ENCODE measurements around the gene SDF2L1. TPM values are rescaled to one million over a fixed set of nuclear protein-coding genes. Genes with fewer than 3 reads are reported as not detected.

Gene SDF2L1
- total and polyA plus RNA-seq, 9 of the 15 experiments (the other 6 are each of a cell fraction or from before 2014, with no cell fraction given), result 15.1 to 989 (median 124) TPM

DNA sequence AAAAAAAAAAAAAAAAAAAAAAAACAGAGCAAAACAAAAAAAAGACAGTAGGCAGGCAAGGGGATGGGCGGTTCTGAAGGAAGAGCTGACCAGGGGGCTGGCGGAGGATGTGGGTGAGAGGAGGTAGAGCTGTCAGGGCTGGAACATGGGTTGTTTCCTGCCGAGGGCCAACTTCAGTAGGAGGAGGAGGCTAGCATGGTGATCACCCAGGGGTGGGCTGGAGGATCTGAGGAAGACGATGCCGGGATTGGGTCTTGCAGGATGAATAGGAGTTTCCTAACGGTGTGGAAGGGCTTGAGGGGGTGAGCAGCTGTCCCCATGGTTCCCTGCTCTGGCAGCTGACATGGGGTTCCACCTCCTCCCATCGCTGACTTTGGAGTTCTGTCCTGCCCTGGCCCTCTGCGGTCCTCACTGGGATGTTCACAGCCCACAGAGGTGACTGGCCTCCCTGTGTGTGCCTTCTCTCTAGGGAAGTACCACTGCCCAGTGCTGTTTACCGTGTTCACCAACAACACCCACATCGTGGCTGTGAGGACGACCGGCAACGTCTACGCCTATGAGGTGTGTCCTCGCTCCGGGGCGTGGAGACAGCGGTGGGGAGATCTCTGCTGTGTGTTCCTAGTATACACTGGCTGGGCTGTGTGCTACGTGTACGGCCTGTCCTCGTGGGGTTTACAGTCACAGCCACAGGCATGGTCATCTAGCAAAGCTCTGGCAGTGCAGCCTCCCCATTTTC is 38.9 kb downstream of the SDF2L1 start (continued):
- TF ChIP-seq, protein P1, sequence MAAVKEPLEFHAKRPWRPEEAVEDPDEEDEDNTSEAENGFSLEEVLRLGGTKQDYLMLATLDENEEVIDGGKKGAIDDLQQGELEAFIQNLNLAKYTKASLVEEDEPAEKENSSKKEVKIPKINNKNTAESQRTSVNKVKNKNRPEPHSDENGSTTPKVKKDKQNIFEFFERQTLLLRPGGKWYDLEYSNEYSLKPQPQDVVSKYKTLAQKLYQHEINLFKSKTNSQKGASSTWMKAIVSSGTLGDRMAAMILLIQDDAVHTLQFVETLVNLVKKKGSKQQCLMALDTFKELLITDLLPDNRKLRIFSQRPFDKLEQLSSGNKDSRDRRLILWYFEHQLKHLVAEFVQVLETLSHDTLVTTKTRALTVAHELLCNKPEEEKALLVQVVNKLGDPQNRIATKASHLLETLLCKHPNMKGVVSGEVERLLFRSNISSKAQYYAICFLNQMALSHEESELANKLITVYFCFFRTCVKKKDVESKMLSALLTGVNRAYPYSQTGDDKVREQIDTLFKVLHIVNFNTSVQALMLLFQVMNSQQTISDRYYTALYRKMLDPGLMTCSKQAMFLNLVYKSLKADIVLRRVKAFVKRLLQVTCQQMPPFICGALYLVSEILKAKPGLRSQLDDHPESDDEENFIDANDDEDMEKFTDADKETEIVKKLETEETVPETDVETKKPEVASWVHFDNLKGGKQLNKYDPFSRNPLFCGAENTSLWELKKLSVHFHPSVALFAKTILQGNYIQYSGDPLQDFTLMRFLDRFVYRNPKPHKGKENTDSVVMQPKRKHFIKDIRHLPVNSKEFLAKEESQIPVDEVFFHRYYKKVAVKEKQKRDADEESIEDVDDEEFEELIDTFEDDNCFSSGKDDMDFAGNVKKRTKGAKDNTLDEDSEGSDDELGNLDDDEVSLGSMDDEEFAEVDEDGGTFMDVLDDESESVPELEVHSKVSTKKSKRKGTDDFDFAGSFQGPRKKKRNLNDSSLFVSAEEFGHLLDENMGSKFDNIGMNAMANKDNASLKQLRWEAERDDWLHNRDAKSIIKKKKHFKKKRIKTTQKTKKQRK (IDR thresholded peaks at IDR 0.05; ENCODE audit: borderline replicate concordance, low read depth, low read length), result no peak
- TF ChIP-seq PHF20 (IDR thresholded peaks at IDR 0.05; ENCODE audit: partially characterized antibody) (no peak), OTX1 (CRISPR knock-in tag; IDR thresholded peaks at IDR 0.05) (0 out of 2 replicates have a peak, but pooled peaks have one; percentile 31), TCF7L2 (IDR thresholded peaks at IDR 0.05; ENCODE audit: low read depth, low read length) (no peak), RBM15 (IDR thresholded peaks at IDR 0.05; ENCODE audit: insufficient read depth, low read length) (no peak), FOXA3 (CRISPR knock-in tag; conservative IDR thresholded peaks at IDR 0.05 in 1 of 2, IDR thresholded peaks at IDR 0.05 in 1 of 2) (0 out of 4 replicates have a peak, but pooled peaks of 1 of the 2 experiments have one; percentile 51), TRIM28 (IDR thresholded peaks at IDR 0.05) (no peak), DPF2 (IDR thresholded peaks at IDR 0.05) (no peak), ZNF785 (CRISPR knock-in tag; IDR thresholded peaks at IDR 0.05) (no peak), ZNF224 (CRISPR knock-in tag; IDR thresholded peaks at IDR 0.05) (no peak), ZFX (CRISPR knock-in tag; IDR thresholded peaks at IDR 0.05) (no peak), ETS2 (tag; IDR thresholded peaks at IDR 0.05; ENCODE audit: borderline replicate concordance, poor library complexity, severe bottlenecking) (no peak), ELF2 (CRISPR knock-in tag; IDR thresholded peaks at IDR 0.05) (no peak), MED1 (CRISPR knock-in tag; IDR thresholded peaks at IDR 0.05; ENCODE audit: borderline replicate concordance) (peak; percentile 34; the same call in 1 of the 2 replicates), SAP30 (IDR thresholded peaks at IDR 0.05; ENCODE audit: borderline replicate concordance, insufficient read depth, low read depth, low read length, poor library complexity, severe bottlenecking) (peak; percentile 20), KAT8 (IDR thresholded peaks at IDR 0.05; ENCODE audit: low read depth) (no peak)
- TF ChIP-seq, protein P2, sequence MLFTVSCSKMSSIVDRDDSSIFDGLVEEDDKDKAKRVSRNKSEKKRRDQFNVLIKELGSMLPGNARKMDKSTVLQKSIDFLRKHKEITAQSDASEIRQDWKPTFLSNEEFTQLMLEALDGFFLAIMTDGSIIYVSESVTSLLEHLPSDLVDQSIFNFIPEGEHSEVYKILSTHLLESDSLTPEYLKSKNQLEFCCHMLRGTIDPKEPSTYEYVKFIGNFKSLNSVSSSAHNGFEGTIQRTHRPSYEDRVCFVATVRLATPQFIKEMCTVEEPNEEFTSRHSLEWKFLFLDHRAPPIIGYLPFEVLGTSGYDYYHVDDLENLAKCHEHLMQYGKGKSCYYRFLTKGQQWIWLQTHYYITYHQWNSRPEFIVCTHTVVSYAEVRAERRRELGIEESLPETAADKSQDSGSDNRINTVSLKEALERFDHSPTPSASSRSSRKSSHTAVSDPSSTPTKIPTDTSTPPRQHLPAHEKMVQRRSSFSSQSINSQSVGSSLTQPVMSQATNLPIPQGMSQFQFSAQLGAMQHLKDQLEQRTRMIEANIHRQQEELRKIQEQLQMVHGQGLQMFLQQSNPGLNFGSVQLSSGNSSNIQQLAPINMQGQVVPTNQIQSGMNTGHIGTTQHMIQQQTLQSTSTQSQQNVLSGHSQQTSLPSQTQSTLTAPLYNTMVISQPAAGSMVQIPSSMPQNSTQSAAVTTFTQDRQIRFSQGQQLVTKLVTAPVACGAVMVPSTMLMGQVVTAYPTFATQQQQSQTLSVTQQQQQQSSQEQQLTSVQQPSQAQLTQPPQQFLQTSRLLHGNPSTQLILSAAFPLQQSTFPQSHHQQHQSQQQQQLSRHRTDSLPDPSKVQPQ (CRISPR knock-in tag; IDR thresholded peaks at IDR 0.05; ENCODE audit: borderline replicate concordance), result no peak
- TF ChIP-seq, protein P3, sequence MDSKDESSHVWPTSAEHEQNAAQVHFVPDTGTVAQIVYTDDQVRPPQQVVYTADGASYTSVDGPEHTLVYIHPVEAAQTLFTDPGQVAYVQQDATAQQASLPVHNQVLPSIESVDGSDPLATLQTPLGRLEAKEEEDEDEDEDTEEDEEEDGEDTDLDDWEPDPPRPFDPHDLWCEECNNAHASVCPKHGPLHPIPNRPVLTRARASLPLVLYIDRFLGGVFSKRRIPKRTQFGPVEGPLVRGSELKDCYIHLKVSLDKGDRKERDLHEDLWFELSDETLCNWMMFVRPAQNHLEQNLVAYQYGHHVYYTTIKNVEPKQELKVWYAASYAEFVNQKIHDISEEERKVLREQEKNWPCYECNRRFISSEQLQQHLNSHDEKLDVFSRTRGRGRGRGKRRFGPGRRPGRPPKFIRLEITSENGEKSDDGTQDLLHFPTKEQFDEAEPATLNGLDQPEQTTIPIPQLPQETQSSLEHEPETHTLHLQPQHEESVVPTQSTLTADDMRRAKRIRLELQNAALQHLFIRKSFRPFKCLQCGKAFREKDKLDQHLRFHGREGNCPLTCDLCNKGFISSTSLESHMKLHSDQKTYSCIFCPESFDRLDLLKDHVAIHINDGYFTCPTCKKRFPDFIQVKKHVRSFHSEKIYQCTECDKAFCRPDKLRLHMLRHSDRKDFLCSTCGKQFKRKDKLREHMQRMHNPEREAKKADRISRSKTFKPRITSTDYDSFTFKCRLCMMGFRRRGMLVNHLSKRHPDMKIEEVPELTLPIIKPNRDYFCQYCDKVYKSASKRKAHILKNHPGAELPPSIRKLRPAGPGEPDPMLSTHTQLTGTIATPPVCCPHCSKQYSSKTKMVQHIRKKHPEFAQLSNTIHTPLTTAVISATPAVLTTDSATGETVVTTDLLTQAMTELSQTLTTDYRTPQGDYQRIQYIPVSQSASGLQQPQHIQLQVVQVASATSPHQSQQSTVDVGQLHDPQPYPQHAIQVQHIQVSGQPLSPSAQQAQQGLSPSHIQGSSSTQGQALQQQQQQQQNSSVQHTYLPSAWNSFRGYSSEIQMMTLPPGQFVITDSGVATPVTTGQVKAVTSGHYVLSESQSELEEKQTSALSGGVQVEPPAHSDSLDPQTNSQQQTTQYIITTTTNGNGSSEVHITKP (IDR thresholded peaks at IDR 0.05; ENCODE audit: partially characterized antibody), result no peak
